Upper lobe of right lung (tissue), 1 donor: ENCODE data around the gene SUPV3L1. TPM values are rescaled to one million over a fixed set of nuclear protein-coding genes. Genes with fewer than 3 reads are reported as not detected.

Experiments
- ATAC-seq: fragments of 200-7000 bp; cut with Tn5 transposase; one replicate; pipeline ENCODE4 v1.9.1; 2020; ENCODE audit warnings: mild to moderate bottlenecking, moderate library complexity
- DNase-seq: peaks from one replicate; pipeline ENCODE4 v3.0.0-alpha.2; 2020
- H3K27ac ChIP-seq: fragments of 200-600 bp; one replicate; pipeline ENCODE4 v1.8.0; 2022
- H3K27me3 ChIP-seq: fragments of 200-600 bp; one replicate; pipeline ENCODE4 v1.8.0; 2022; ENCODE audit warnings: mild to moderate bottlenecking
- H3K36me3 ChIP-seq: fragments of 200-600 bp; one replicate; pipeline ENCODE4 v1.8.0; 2022
- H3K4me1 ChIP-seq: fragments of 200-600 bp; one replicate; pipeline ENCODE4 v1.8.0; 2022
- H3K4me3 ChIP-seq: fragments of 200-600 bp; one replicate; pipeline ENCODE4 v1.8.0; 2022; ENCODE audit warnings: mild to moderate bottlenecking
- H3K9me3 ChIP-seq: fragments of 200-600 bp; one replicate; pipeline ENCODE4 v1.8.0; 2022
- CTCF ChIP-seq: fragments of 200-600 bp; IDR thresholded peaks from one replicate; pipeline ENCODE4 v1.8.0; 2022; ENCODE audit warnings: antibody characterized with exemption
- intact Hi-C: fragments of 100-400 bp; cut with DNase I; formaldehyde crosslinking; loops from one replicate; pipeline ENCODE4 v1.11.0; 2022
- total RNA-seq: library from RNA; stranded (reverse); fragmentation: NEBNext Ultra II Directional; extraction: Animal tissue kit (Norgen Biotek cat#: 25700); gene quantifications from one replicate; pipeline ENCODE4 v1.2.1, GENCODE V29; 2021
- donor health status: DM: no; HTN: yes; CAD: no; lungs with severe emphysema.

SUPV3L1 gene
- total RNA-seq, 1 donor from 2014 or later: 21.0 TPM

GRCh38 chr10:69145329-69145728 is 34.7 kb upstream of the SUPV3L1 start:
- H3K4me1 ChIP-seq: peaks cover 4% of the 10 kb centered on the region
- TF ChIP-seq CTCF: no peak
- no peak overlapping the region for H3K4me3 ChIP-seq
- no peak overlapping the region for H3K27ac ChIP-seq
- intact Hi-C loops: no loop called here
- H3K27me3 ChIP-seq: no peaks in the 10 kb centered on the region
- no peak for DNase-seq
- peaks cover 6% of the 10 kb centered on the region for H3K36me3 ChIP-seq
- no peaks in the 10 kb centered on the region for H3K9me3 ChIP-seq
- ATAC-seq: no peak

GRCh38 chr10:69145864-69146263 is 34.2 kb upstream of the SUPV3L1 start:
- Histone ChIP-seq H3K4me3 (no peak overlapping the region), H3K9me3 (no peaks in the 10 kb centered on the region), H3K27me3 (no peaks in the 10 kb centered on the region), H3K4me1 (peaks cover 4% of the 10 kb centered on the region), H3K27ac (no peak overlapping the region), H3K36me3 (peaks cover 6% of the 10 kb centered on the region)
- no peak for ATAC-seq
- DNase-seq: no peak
- intact Hi-C loops: no loop called here
- TF ChIP-seq CTCF: no peak

GRCh38 chr10:69146759-69147158 is 33.3 kb upstream of the SUPV3L1 start:
- Histone ChIP-seq H3K9me3 (no peaks in the 10 kb centered on the region), H3K27me3 (no peaks in the 10 kb centered on the region), H3K27ac (no peak overlapping the region), H3K36me3 (peaks cover 6% of the 10 kb centered on the region), H3K4me1 (peaks cover 4% of the 10 kb centered on the region), H3K4me3 (no peak overlapping the region)
- TF ChIP-seq CTCF: no peak
- no peak for DNase-seq
- no peak for ATAC-seq
- intact Hi-C loops: no loop called here

GRCh38 chr10:69151984-69152383 is 28.1 kb upstream of the SUPV3L1 start:
- no peak overlapping the region for H3K4me3 ChIP-seq
- intact Hi-C loops: no loop called here
- no peaks in the 10 kb centered on the region for H3K4me1 ChIP-seq
- no peak for TF ChIP-seq CTCF
- ATAC-seq (no peak), DNase-seq (no peak)
- H3K27ac ChIP-seq: no peak overlapping the region
- H3K9me3 ChIP-seq: no peaks in the 10 kb centered on the region
- no peaks in the 10 kb centered on the region for H3K27me3 ChIP-seq
- H3K36me3 ChIP-seq: no peaks in the 10 kb centered on the region

- Histone ChIP-seq H3K4me3 (no peak overlapping the region), H3K27me3 (no peaks in the 10 kb centered on the region), H3K36me3 (peaks cover 10% of the 10 kb centered on the region), H3K9me3 (no peaks in the 10 kb centered on the region), H3K27ac (no peak overlapping the region), H3K4me1 (no peaks in the 10 kb centered on the region)
- no peak for ATAC-seq
- intact Hi-C loops: no loop called here
- no peak for DNase-seq
- TF ChIP-seq CTCF: no peak
Observed at GRCh38 chr10:69153227-69153626, 26.8 kb upstream of the SUPV3L1 start.

- intact Hi-C loops: no loop called here
Observed at GRCh38 chr10:69160809-69161241, 19.2 kb upstream of the SUPV3L1 start.

More at GRCh38 chr10:69160809-69161241, 19.2 kb upstream of the SUPV3L1 start:
- H3K4me3 ChIP-seq: no peak overlapping the region
- DNase-seq: no peak
- no peaks in the 10 kb centered on the region for H3K9me3 ChIP-seq
- no peak for ATAC-seq
- TF ChIP-seq CTCF: no peak
- H3K36me3 ChIP-seq: peaks cover 73% of the 10 kb centered on the region
- no peak overlapping the region for H3K27ac ChIP-seq
- H3K27me3 ChIP-seq: no peaks in the 10 kb centered on the region
- no peaks in the 10 kb centered on the region for H3K4me1 ChIP-seq
